Retinal pigment epithelial cell (primary cell): ENCODE data around the gene SENP6.
A peak's percentile ranks its signal among the peaks of the same experiment; 100 is the strongest.
"Not testable (repeated sequence)": the region's sequence is repeated elsewhere in the genome, so short reads cannot be mapped to it uniquely, and the experiment has no call there.

Experiments used
- DNase-seq: peaks from one replicate; pipeline ENCODE4 v3.0.0-alpha.2; 2010; ENCODE audit warnings: low read depth
- H3K4me3 ChIP-seq: 2 replicates; pipeline ENCODE4 v1.5.1; 2011; ENCODE audit warnings: mild to moderate bottlenecking, low read length, control low read depth, moderate library complexity
- TF ChIP-seq, protein P1 (sequence below): conservative IDR thresholded peaks from 2 replicates; pipeline ENCODE4 v1.5.1; 2011; ENCODE audit warnings: low read depth, low read length, control low read depth, inconsistent platforms

SENP6 gene

DNA sequence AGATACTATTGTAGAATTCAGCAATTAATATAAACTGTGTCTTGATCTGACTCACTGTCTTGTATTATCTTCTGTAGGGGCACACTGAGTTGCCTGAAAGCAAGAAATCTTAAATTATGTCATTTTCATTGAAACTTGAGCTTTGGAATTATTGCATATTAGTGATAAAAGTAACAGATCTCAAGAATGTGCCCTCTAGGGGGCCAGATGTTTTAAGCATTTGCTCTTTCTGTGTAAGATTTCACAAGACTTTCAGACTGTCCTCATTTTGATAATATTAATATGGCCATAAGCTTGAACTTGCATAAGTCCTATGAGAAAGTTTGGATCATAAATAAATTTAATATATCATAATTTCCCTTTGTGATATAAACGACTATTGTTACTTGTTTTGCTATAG is 91.9 kb downstream of the SENP6 start:
- TF ChIP-seq, protein P1, sequence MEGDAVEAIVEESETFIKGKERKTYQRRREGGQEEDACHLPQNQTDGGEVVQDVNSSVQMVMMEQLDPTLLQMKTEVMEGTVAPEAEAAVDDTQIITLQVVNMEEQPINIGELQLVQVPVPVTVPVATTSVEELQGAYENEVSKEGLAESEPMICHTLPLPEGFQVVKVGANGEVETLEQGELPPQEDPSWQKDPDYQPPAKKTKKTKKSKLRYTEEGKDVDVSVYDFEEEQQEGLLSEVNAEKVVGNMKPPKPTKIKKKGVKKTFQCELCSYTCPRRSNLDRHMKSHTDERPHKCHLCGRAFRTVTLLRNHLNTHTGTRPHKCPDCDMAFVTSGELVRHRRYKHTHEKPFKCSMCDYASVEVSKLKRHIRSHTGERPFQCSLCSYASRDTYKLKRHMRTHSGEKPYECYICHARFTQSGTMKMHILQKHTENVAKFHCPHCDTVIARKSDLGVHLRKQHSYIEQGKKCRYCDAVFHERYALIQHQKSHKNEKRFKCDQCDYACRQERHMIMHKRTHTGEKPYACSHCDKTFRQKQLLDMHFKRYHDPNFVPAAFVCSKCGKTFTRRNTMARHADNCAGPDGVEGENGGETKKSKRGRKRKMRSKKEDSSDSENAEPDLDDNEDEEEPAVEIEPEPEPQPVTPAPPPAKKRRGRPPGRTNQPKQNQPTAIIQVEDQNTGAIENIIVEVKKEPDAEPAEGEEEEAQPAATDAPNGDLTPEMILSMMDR = peak; percentile 25
- no peak overlapping the region for H3K4me3 ChIP-seq
- DNase-seq = no peak

DNA sequence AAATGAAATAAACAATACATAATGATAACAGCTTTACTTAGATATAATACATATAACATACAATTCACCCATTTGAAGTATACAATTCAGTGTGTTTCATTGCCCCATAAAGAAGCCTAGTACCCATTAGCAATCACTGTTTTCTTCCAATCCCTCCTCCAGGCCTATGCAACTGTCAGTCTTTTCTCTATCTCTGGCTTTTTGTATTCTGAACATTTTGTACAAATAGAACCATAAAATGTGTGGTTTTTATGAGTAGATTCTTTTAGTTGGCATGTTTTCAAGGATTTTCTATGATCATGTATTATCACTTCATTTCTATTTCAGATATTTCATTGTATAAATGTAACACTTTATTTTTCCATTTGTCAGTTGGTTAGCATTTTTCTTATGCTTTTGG is 92.7 kb downstream of the SENP6 start:
- TF ChIP-seq, protein P1 = no peak
- no peak for DNase-seq
- no peak overlapping the region for H3K4me3 ChIP-seq

DNA sequence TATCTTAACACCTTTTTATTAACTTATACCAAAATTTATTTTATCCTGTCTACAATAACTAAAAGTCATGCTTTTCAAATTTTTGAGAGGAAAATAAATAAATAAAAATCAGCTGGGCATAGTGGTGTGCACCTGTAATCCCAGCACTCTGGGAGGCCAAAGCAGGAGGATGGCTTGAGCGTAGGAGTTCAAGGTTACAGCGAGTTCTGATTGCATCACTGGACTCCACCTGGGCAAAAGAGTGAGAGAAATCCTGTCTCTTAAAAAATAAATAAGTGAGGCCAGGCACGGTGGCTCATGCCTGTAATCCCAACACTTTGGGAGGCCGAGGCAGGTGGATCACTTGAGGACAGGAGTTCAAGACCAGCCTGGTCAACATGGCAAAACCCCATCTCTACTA is 106.7 kb downstream of the SENP6 start:
- H3K4me3 ChIP-seq, DNase-seq: not testable (repeated sequence)

DNA sequence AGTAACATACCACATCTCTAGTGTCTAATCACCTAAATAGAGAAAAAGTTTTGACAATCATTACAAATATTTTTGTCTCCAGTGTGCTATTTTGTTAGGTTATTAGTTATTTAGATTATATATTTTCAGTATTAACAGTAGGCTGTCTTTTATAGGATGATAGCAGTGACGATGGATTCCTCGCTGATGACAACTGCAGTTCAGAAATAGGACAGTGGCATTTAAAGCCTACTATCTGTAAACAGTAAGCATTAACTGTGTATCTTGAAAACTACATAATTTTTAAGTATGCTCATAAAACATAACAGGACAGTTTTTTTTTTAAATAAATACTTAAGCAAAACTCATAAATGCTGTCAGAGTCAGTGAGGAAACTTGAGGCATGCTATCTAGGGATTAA is 109.5 kb downstream of the SENP6 start:
- no peak for DNase-seq
- TF ChIP-seq, protein P1 = no peak
- H3K4me3 ChIP-seq = no peak overlapping the region

DNA sequence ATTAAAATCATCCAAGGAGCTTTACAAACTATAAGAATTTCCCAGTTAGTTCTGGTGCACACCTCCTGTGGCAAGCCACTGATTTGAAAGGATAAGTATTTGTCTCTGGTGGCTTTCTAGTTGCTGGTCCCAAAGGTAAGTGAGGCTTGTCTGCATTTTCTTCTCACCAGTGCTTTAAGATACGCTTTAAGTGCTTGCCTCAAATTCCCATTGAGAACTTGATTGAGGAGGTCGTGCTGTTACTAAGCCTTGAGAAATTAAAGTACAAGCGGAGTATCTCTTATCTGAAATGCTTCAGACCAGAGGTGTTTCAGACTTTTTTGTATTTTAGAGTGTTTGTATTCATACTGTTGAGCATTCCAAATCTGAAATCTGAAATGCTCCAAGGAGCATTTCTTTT is 117.5 kb downstream of the SENP6 start:
- no peak overlapping the region for H3K4me3 ChIP-seq
- no peak for DNase-seq
- TF ChIP-seq, protein P1 = no peak

DNA sequence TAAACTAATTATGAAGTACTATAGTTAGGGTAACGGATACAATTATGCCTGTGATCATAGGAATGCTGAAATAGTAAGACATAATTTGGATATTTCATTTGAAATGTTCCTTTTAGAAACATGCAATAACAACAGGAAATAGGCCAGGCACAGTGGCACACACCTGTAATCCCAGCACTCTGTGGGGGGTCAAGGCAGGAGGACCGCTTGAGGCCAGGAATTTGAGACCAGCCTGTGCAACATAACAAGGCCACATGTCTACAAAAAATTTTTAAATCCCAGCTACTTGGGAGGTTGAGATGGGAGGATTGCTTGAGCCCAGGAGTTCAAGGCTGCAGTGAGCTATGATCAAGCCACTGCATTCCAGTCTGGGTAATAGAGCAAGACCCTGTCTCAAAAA is 121.7 kb downstream of the SENP6 start:
- TF ChIP-seq, protein P1 = no peak
- DNase-seq = no peak
- no peak overlapping the region for H3K4me3 ChIP-seq

DNA sequence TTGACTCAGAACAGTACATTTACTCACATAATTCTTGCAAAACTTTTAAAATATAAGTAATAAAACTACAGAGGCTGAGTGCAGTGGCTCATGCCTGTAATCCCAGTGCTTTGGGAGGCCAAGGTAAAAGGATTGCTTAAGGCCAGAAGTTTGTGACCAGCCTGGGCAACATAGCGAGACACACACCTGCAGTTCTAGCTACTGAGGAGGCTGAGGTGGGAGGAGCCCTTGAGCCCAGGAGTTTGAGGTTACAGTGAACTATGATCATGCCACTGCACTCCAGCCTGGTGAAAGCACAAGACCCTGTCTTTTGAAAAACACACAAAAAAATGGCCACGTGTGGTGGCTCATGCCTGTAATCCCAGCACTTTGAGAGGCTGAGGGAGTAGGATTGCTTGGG is 125.5 kb downstream of the SENP6 start:
- TF ChIP-seq, protein P1 = no peak
- H3K4me3 ChIP-seq = no peak overlapping the region
- no peak for DNase-seq

DNA sequence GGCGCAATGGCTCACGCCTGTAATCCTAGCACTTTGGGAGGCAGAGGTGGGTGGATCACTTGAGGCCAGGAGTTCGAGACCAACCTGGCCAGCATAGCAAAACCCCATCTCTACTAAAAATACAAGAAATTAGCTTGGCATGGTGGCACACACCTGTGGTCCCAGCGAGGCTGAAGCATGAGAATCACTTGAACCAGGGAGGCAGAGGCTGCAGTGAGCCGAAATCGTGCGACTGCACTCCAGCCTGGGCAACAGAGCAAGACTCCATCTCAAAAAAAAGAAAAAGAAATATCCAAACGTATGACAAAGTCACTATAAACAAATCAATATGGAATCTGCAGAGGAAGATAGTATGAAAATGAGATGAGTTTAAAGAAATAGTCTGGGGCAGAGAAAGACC is 129.3 kb downstream of the SENP6 start:
- not testable (repeated sequence) for H3K4me3 ChIP-seq

More for the DNA sequence above, 129.3 kb downstream of the SENP6 start:
- not testable (repeated sequence) for DNase-seq
